ENCODE results near the gene PLCXD1.
"Not testable (repeated sequence)": the region's sequence is repeated elsewhere in the genome, so short reads cannot be mapped to it uniquely, and the experiment has no call there.

PLCXD1 gene

DNA sequence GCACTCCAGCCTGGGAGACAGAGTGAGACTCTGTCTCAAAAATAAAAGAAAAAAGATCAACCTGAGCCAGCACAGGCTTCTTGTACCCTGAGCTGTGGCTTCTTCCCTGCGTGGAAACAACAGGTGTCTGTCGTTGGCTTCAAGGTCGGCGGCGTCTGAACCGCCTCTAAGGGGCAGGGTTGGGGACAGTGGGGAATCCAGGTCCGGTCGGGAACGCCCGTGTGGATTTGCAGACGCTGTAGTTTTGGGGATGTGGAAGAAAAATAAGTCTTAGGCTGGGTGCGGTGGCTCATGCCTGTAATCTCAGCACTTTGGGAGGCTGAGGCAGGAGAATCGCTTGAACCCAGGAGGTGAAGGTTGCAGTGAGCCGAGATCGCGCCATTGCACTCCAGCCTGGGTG, 17.2 kb upstream of the PLCXD1 start:
- not testable (repeated sequence) for DNase-seq

- DNase-seq, result no peak
These were observed 16.3 kb upstream of the PLCXD1 start for GRCh38 chrX:264634-265455.

- DNase-seq, result no peak
These were observed 15.7 kb upstream of the PLCXD1 start for GRCh38 chrX:265502-265901.

DNA sequence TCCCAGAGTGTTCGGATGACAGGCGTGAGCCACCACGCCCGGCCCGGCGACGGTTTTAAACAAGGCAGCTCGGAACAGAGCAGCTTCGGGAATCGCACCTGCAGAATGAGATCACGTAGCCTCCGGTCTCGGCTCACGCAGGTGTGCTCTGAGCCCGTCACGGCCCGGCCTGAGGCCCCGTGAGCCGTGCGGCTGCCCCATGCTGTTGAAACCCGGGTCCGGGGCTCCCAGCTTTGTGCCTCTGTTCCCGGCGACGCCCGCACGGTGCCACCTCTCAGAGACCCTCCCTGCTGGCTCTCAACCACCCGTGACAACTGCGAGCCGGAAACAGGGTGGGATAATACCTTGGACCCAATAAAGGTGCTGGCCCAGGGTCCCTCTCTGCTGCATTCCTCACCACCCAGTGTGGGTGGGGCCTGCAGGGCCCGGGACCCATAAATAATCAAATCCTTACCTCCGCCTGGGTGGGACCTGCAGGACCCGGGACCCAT, 13.4 kb upstream of the PLCXD1 start:
- DNase-seq, result no peak

DNA sequence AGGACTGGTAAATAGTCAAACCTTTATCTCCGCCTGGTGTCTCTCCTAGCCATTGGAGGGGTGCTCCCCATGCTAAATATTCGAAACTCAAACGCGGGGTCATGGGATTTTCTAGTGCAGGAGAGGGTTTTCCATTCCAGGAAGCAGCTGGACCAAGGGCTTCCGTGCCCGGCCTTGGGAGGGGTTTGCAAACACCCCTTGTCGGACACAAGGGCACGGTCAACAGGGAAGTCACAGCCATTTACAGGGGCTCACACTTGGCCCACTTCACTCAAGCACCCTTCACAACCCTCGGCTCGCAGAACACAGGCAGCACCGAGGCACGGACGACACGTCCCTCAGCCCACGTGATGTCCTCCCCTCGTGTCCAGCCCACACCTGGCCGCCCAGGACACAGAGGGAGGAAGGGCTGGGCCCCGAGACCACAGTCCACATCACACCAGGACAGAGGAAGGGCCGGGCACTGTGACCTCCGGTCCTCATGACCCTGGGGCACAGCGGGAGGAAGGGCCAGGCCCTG, 10.3 kb upstream of the PLCXD1 start:
- DNase-seq, result no peak

DNA sequence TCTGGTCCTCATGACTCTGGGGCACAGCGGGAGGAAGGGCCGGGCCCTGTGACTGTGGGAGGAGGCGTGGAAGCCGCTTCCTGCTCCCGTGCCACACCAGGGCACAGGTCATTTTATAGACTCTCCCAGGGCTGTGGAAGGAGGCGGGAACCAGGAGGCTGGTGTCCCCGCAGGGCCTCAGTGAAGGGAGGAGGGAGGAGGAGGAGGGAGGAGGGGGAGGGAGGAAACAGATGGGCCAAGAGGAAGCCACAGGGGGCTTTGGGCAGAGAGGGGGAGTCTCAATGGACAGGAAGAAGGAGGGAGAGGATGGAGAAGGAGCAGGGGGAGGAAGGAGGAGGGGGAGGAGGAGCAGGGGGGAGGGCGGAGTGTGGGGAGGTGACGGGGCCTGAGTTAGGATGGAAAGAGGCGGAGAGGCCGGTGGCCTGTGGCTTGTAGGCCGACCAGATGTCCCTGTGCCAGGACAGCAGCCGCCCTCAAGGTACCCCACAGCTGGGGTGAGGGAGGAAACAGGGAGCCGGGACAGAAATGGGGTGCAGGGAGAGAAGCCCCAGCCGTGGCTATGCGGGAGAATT, 6.2 kb upstream of the PLCXD1 start:
- DNase-seq, result no peak

- DNase-seq, result no peak
These were observed 5.7 kb upstream of the PLCXD1 start for GRCh38 chrX:275476-275966.

GRCh38 chrX:275967-276580, 5.1 kb upstream of the PLCXD1 start:
- DNase-seq, result no peak

GRCh38 chrX:276581-277201, 4.5 kb upstream of the PLCXD1 start:
- DNase-seq, result no peak

- not testable (repeated sequence) for DNase-seq
These were observed 1.2 kb upstream of the PLCXD1 start for GRCh38 chrX:279757-280604.

GRCh38 chrX:280722-281121, 459 bp upstream of the PLCXD1 start:
- DNase-seq, result not testable (repeated sequence)

DNA sequence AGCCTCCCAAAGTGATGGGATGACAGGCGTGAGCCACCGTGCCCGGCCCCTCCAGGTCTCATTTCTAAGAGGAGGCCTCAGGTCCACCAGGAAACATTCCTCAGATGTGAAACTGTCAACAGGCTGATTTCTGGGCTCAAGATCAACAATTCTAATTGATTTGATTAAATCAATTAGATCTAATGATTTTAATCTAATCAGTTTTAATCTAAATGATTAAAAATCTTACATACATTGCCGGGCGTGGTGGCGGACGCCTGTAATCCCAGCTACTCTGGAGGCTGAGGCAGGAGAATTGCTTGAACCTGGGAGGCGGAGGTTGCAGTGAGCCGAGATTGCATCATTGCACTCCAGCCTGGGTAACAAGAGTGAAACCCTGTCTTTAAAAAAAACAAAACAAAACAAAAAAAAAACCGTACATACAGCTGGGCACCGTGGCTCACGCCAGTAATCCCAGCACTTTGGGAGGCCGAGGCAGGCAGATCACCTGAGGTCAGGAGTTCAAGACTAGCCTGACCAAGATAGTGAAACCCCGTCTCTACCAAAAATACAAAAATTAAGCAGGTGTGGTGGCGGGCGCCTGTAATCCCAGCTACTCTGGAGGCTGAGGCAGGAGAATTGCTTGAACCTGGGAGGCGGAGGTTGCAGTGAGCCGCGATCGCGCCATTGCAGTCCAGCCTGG, 960 bp downstream of the PLCXD1 start:
- DNase-seq, result not testable (repeated sequence)

GRCh38 chrX:283115-283845, 2.1 kb downstream of the PLCXD1 start:
- no peak for DNase-seq

DNA sequence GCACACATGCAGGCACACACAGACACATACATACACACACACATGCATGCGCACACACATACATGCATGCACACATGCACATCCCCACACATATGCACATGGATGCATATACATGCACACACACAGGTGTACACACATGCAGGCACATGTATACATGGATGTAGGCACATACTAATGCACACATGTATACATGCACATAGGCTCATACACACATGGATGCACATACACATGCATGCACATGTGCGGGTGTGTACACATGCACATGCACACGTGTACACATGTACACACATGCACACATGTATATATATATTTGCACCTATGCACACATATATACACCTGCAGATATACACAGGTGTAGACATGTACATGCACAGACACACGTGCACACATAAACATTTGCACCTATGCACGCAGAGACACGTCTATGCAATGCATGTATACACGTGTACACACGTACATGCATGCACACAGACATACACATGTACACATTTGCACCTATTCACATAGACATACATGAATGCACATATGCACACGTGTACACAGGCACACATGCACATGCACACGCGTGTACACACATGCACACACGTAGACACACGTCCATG, 4.0 kb downstream of the PLCXD1 start:
- DNase-seq, result no peak

- DNase-seq, result no peak
These were observed 6.5 kb downstream of the PLCXD1 start for GRCh38 chrX:287670-288069.

GRCh38 chrX:288561-288991, 7.4 kb downstream of the PLCXD1 start:
- DNase-seq, result no peak

GRCh38 chrX:290476-291166, 9.4 kb downstream of the PLCXD1 start:
- DNase-seq, result no peak

- DNase-seq, result no peak
These were observed 10.3 kb downstream of the PLCXD1 start for GRCh38 chrX:291411-291901.

Data from DMS79 (cell line).